WTC11 (cell line): ENCODE data around the gene PLTP. TPM values are rescaled to one million over a fixed set of nuclear protein-coding genes. Genes with fewer than 3 reads are reported as not detected.

Experiments
- CBFB ChIP-seq: sonication (generic); formaldehyde crosslinking; IDR thresholded peaks from 2 replicates; pipeline ENCODE4 v1.8.1; 2022; ENCODE audit warnings: mild to moderate bottlenecking, low read depth, missing genetic modification reagents
- CTCF ChIP-seq: fragments of 200-600 bp; IDR thresholded peaks from 2 replicates; pipeline ENCODE4 v1.8.0; 2022; ENCODE audit warnings: antibody characterized with exemption
- EMX1 ChIP-seq: fragments of 250-450 bp; sonication (Bioruptor Pico); IDR thresholded peaks from 2 replicates; pipeline ENCODE4 v1.8.0; 2021; ENCODE audit warnings: mild to moderate bottlenecking
- ESRRA ChIP-seq: sonication (generic); formaldehyde crosslinking; IDR thresholded peaks from 2 replicates; pipeline ENCODE4 v1.8.1; 2022; ENCODE audit warnings: mild to moderate bottlenecking, missing genetic modification reagents, borderline replicate concordance
- FOXP1 ChIP-seq: sonication (generic); formaldehyde crosslinking; IDR thresholded peaks from 2 replicates; pipeline ENCODE4 v1.8.0; 2022; ENCODE audit warnings: missing genetic modification reagents, mild to moderate bottlenecking, moderate library complexity, borderline replicate concordance
- GTF2I ChIP-seq: fragments of 250-450 bp; sonication (Bioruptor Pico); conservative IDR thresholded peaks from 2 replicates; pipeline ENCODE4 v1.4.0; 2021; ENCODE audit warnings: mild to moderate bottlenecking
- IRF1 ChIP-seq: sonication (generic); formaldehyde crosslinking; IDR thresholded peaks from 2 replicates; pipeline ENCODE4 v1.8.0; 2023; ENCODE audit warnings: missing genetic modification reagents
- MYBL2 ChIP-seq: sonication (generic); formaldehyde crosslinking; IDR thresholded peaks from 2 replicates; pipeline ENCODE4 v1.8.1; 2023; ENCODE audit warnings: mild to moderate bottlenecking, moderate library complexity, missing genetic modification reagents
- NFE2L1 ChIP-seq: sonication (generic); formaldehyde crosslinking; IDR thresholded peaks from 2 replicates; pipeline ENCODE4 v1.8.1; 2023; ENCODE audit warnings: missing genetic modification reagents
- NR2C2 ChIP-seq: sonication (generic); formaldehyde crosslinking; IDR thresholded peaks from 2 replicates; pipeline ENCODE4 v1.8.0; 2022; ENCODE audit warnings: mild to moderate bottlenecking, missing genetic modification reagents
- OVOL2 ChIP-seq: fragments of 250-450 bp; sonication (Bioruptor Pico); IDR thresholded peaks from 2 replicates; pipeline ENCODE4 v1.9.0; 2021; ENCODE audit warnings: mild to moderate bottlenecking, borderline replicate concordance
- PRRX2 ChIP-seq: fragments of 250-450 bp; sonication (Bioruptor Pico); IDR thresholded peaks from 2 replicates; pipeline ENCODE4 v1.8.0; 2021; ENCODE audit warnings: mild to moderate bottlenecking
- RORB ChIP-seq: fragments of 250-450 bp; sonication (Bioruptor Pico); IDR thresholded peaks from 2 replicates; pipeline ENCODE4 v1.9.0; 2021; ENCODE audit warnings: mild to moderate bottlenecking
- SMAD3 ChIP-seq: sonication (generic); formaldehyde crosslinking; IDR thresholded peaks from 2 replicates; pipeline ENCODE4 v1.8.0; 2022; ENCODE audit warnings: missing genetic modification reagents, mild to moderate bottlenecking, borderline replicate concordance
- SMAD4 ChIP-seq: sonication (generic); formaldehyde crosslinking; IDR thresholded peaks from 2 replicates; pipeline ENCODE4 v1.8.0; 2022; ENCODE audit warnings: mild to moderate bottlenecking, missing genetic modification reagents
- SP1 ChIP-seq: sonication (generic); formaldehyde crosslinking; conservative IDR thresholded peaks from 2 replicates; pipeline ENCODE4 v1.8.1; 2022; ENCODE audit warnings: missing genetic modification reagents
- TEAD1 ChIP-seq: sonication (generic); formaldehyde crosslinking; IDR thresholded peaks from 2 replicates; pipeline ENCODE4 v1.8.0; 2022; ENCODE audit warnings: mild to moderate bottlenecking, missing genetic modification reagents
- ZNF121 ChIP-seq: sonication (generic); formaldehyde crosslinking; IDR thresholded peaks from 2 replicates; pipeline ENCODE4 v1.8.0; 2023; ENCODE audit warnings: missing genetic modification reagents
- ZNF317 ChIP-seq: sonication (generic); formaldehyde crosslinking; IDR thresholded peaks from 2 replicates; pipeline ENCODE4 v1.8.1; 2023; ENCODE audit warnings: low read depth, mild to moderate bottlenecking, moderate library complexity, missing genetic modification reagents, borderline replicate concordance
- ZNF532 ChIP-seq: fragments of 250-450 bp; sonication (Bioruptor Pico); IDR thresholded peaks from 2 replicates; pipeline ENCODE4 v1.9.0; 2021; ENCODE audit warnings: mild to moderate bottlenecking, borderline replicate concordance
- total RNA-seq: library from RNA; stranded (reverse); gene quantifications from 3 replicates; pipeline ENCODE4 v1.2.3, GENCODE V29; 2021
- TF ChIP-seq, protein P1 (sequence below): sonication (generic); formaldehyde crosslinking; IDR thresholded peaks from 2 replicates; pipeline ENCODE4 v1.8.1; 2022; ENCODE audit warnings: low read depth, mild to moderate bottlenecking, moderate library complexity, missing genetic modification reagents, borderline replicate concordance
- TF ChIP-seq, protein P2 (sequence below): sonication (generic); formaldehyde crosslinking; IDR thresholded peaks from 2 replicates; pipeline ENCODE4 v1.8.0; 2022; ENCODE audit warnings: mild to moderate bottlenecking, missing genetic modification reagents
- TF ChIP-seq, protein P3 (sequence below): sonication (generic); formaldehyde crosslinking; IDR thresholded peaks from 2 replicates; pipeline ENCODE4 v1.8.0; 2022; ENCODE audit warnings: mild to moderate bottlenecking, missing genetic modification reagents
- TF ChIP-seq, protein P4 (sequence below): fragments of 250-450 bp; sonication (Bioruptor Pico); IDR thresholded peaks from 2 replicates; pipeline ENCODE4 v1.8.0; 2021; ENCODE audit warnings: mild to moderate bottlenecking
- TF ChIP-seq, protein P5 (sequence below): sonication (generic); formaldehyde crosslinking; IDR thresholded peaks from 2 replicates; pipeline ENCODE4 v1.8.0; 2023; ENCODE audit warnings: missing genetic modification reagents, mild to moderate bottlenecking, borderline replicate concordance

Gene PLTP
- total RNA-seq, 1 experiment from 2014 or later, result 109 TPM

- no peak for TF ChIP-seq TEAD1 (CRISPR knock-in tag)
- TF ChIP-seq NR2C2, result no peak
- TF ChIP-seq, protein P1, sequence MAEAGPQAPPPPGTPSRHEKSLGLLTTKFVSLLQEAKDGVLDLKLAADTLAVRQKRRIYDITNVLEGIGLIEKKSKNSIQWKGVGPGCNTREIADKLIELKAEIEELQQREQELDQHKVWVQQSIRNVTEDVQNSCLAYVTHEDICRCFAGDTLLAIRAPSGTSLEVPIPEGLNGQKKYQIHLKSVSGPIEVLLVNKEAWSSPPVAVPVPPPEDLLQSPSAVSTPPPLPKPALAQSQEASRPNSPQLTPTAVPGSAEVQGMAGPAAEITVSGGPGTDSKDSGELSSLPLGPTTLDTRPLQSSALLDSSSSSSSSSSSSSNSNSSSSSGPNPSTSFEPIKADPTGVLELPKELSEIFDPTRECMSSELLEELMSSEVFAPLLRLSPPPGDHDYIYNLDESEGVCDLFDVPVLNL, result no peak
- TF ChIP-seq SP1 (CRISPR knock-in tag), result peak; percentile 15; the same call in 1 of the 2 replicates
- TF ChIP-seq, protein P2, sequence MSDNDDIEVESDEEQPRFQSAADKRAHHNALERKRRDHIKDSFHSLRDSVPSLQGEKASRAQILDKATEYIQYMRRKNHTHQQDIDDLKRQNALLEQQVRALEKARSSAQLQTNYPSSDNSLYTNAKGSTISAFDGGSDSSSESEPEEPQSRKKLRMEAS (CRISPR knock-in tag), result no peak
- no peak for TF ChIP-seq EMX1 (CRISPR knock-in tag)
- TF ChIP-seq, protein P3, sequence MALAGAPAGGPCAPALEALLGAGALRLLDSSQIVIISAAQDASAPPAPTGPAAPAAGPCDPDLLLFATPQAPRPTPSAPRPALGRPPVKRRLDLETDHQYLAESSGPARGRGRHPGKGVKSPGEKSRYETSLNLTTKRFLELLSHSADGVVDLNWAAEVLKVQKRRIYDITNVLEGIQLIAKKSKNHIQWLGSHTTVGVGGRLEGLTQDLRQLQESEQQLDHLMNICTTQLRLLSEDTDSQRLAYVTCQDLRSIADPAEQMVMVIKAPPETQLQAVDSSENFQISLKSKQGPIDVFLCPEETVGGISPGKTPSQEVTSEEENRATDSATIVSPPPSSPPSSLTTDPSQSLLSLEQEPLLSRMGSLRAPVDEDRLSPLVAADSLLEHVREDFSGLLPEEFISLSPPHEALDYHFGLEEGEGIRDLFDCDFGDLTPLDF (CRISPR knock-in tag), result no peak
- no peak for TF ChIP-seq MYBL2 (CRISPR knock-in tag)
- TF ChIP-seq ZNF121, result no peak
- TF ChIP-seq, protein P4, sequence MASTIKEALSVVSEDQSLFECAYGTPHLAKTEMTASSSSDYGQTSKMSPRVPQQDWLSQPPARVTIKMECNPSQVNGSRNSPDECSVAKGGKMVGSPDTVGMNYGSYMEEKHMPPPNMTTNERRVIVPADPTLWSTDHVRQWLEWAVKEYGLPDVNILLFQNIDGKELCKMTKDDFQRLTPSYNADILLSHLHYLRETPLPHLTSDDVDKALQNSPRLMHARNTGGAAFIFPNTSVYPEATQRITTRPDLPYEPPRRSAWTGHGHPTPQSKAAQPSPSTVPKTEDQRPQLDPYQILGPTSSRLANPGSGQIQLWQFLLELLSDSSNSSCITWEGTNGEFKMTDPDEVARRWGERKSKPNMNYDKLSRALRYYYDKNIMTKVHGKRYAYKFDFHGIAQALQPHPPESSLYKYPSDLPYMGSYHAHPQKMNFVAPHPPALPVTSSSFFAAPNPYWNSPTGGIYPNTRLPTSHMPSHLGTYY (CRISPR knock-in tag), result no peak
- no peak for TF ChIP-seq GTF2I (CRISPR knock-in tag)
- no peak for TF ChIP-seq CBFB
- TF ChIP-seq CTCF, result no peak
- no peak for TF ChIP-seq SMAD3 (CRISPR knock-in tag)
- no peak for TF ChIP-seq ESRRA (CRISPR knock-in tag)
- TF ChIP-seq IRF1 (CRISPR knock-in tag), result 0 out of 2 replicates have a peak, but pooled peaks have one; percentile 24
- TF ChIP-seq NFE2L1 (CRISPR knock-in tag), result 0 out of 2 replicates have a peak, but pooled peaks have one; percentile 29
- TF ChIP-seq, protein P5, sequence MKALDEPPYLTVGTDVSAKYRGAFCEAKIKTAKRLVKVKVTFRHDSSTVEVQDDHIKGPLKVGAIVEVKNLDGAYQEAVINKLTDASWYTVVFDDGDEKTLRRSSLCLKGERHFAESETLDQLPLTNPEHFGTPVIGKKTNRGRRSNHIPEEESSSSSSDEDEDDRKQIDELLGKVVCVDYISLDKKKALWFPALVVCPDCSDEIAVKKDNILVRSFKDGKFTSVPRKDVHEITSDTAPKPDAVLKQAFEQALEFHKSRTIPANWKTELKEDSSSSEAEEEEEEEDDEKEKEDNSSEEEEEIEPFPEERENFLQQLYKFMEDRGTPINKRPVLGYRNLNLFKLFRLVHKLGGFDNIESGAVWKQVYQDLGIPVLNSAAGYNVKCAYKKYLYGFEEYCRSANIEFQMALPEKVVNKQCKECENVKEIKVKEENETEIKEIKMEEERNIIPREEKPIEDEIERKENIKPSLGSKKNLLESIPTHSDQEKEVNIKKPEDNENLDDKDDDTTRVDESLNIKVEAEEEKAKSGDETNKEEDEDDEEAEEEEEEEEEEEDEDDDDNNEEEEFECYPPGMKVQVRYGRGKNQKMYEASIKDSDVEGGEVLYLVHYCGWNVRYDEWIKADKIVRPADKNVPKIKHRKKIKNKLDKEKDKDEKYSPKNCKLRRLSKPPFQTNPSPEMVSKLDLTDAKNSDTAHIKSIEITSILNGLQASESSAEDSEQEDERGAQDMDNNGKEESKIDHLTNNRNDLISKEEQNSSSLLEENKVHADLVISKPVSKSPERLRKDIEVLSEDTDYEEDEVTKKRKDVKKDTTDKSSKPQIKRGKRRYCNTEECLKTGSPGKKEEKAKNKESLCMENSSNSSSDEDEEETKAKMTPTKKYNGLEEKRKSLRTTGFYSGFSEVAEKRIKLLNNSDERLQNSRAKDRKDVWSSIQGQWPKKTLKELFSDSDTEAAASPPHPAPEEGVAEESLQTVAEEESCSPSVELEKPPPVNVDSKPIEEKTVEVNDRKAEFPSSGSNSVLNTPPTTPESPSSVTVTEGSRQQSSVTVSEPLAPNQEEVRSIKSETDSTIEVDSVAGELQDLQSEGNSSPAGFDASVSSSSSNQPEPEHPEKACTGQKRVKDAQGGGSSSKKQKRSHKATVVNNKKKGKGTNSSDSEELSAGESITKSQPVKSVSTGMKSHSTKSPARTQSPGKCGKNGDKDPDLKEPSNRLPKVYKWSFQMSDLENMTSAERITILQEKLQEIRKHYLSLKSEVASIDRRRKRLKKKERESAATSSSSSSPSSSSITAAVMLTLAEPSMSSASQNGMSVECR, result no peak
- TF ChIP-seq ZNF317, result no peak
- TF ChIP-seq FOXP1 (CRISPR knock-in tag), result no peak
- TF ChIP-seq ZNF532 (CRISPR knock-in tag), result no peak
- no peak for TF ChIP-seq PRRX2 (CRISPR knock-in tag)
- TF ChIP-seq SMAD4 (CRISPR knock-in tag), result no peak
- no peak for TF ChIP-seq RORB
- TF ChIP-seq OVOL2 (CRISPR knock-in tag), result no peak
Measured at GRCh38 chr20:45938727-45939438, 26.9 kb upstream of the PLTP start (continued).
